Measurements from ENCODE around the gene PCCA. TPM values are rescaled to one million over a fixed set of nuclear protein-coding genes. Genes with fewer than 3 reads are reported as not detected.

The PCCA gene
- polyA plus RNA-seq, 1 of the 3 experiments (the other 2 are of a cell fraction), result 7.3 TPM

- DNase-seq, result peak; percentile 77
- ChIA-PET POLR2A (interaction anchor here (1.0 kb wide), 1 partner anchor 15 kb away, joined by 3 read pairs; no protein-coding TSS in a partner anchor), CTCF (interaction anchor here (0.5 to 9.2 kb wide), 9 partner anchors 9 to 1067 kb away, joined by 3 to 107 read pairs (median 5); no protein-coding TSS in a partner anchor)
- Histone ChIP-seq H3K9me3 (no peaks in the 10 kb centered on the region), H3K4me1 (ENCODE audit: control insufficient read depth in 1 of 2, insufficient read depth in 2 of 2, low read depth in 1 of 2, low read length in 1 of 2) (peaks cover 10 to 17% of the 10 kb centered on the region in 2 experiments; a peak in 3 of 4 replicates), H2AFZ (ENCODE audit: low read depth) (no peak overlapping the region), H3K27me3 (ENCODE audit: insufficient read depth) (no peaks in the 10 kb centered on the region), H3K36me3 (replicated peaks in 1 of 2; ENCODE audit: control insufficient read depth in 1 of 2, insufficient read depth in 2 of 2, low read length in 1 of 2) (no peaks in the 10 kb centered on the region), H3K4me2 (no peak overlapping the region), H3K4me3 (ENCODE audit: low read depth in 2 of 2, low read length in 1 of 2) (no peak overlapping the region), H4K20me1 (ENCODE audit: insufficient read depth) (no peaks in the 10 kb centered on the region), H3K27ac (ENCODE audit: low read depth in 2 of 2, low read length in 1 of 2) (peak overlapping the region in 1 of 2 experiments; percentile 47; a peak in 2 of 4 replicates), H3F3A (replicated peaks; ENCODE audit: insufficient read depth) (no peaks in the 10 kb centered on the region), H3K9ac (no peak overlapping the region), H3K9me2 (no peaks in the 10 kb centered on the region), H3K79me2 (ENCODE audit: insufficient read depth) (no peaks in the 10 kb centered on the region)
- WGBS (ENCODE audit: low lambda C conversion rate), result 76% methylated on average over 8 of the region's 11 CpGs
- no peak for TF ChIP-seq SMC3 (IDR thresholded peaks at IDR 0.05; ENCODE audit: low read depth, low read length)
- TF ChIP-seq SIN3A (IDR thresholded peaks at IDR 0.05; ENCODE audit: borderline replicate concordance, low read depth, low read length), result no peak
- TF ChIP-seq TAF1 (IDR thresholded peaks at IDR 0.05; ENCODE audit: borderline replicate concordance, low read depth, low read length), result no peak
- TF ChIP-seq GATA2 (CRISPR knock-in tag; IDR thresholded peaks at IDR 0.05), result peak; percentile 94
- no peak for TF ChIP-seq YY1 (IDR thresholded peaks at IDR 0.05; ENCODE audit: low read depth)
- no peak for TF ChIP-seq TEAD4 (IDR thresholded peaks at IDR 0.05; ENCODE audit: borderline replicate concordance, insufficient read depth)
- peak in 1 of 2 experiments; percentile 71; a peak in 1 of 4 replicates for TF ChIP-seq EP300 (IDR thresholded peaks at IDR 0.05; ENCODE audit: borderline replicate concordance in 1 of 2, low read depth in 1 of 2, low read length in 1 of 2)
- peak; percentile 24; the same call in 1 of the 2 replicates for TF ChIP-seq MXI1 (IDR thresholded peaks at IDR 0.05; ENCODE audit: low read depth, low read length)
- no peak for TF ChIP-seq MAX (IDR thresholded peaks at IDR 0.05; ENCODE audit: low read depth)
- TF ChIP-seq MEF2A (IDR thresholded peaks at IDR 0.05; ENCODE audit: borderline replicate concordance, low read depth), result no peak
- TF ChIP-seq GABPA (IDR thresholded peaks at IDR 0.05; ENCODE audit: low read depth), result no peak
- 0 out of 2 replicates have a peak, but pooled peaks have one; percentile 68 for TF ChIP-seq FOXJ3 (CRISPR knock-in tag; IDR thresholded peaks at IDR 0.05)
- TF ChIP-seq RCOR1 (IDR thresholded peaks at IDR 0.05; ENCODE audit: low read length), result peak; percentile 85
- TF ChIP-seq USF1 (IDR thresholded peaks at IDR 0.05; ENCODE audit: borderline replicate concordance, low read depth), result no peak
- no peak for TF ChIP-seq NRF1 (IDR thresholded peaks at IDR 0.05; ENCODE audit: low read depth, low read length)
- no peak for TF ChIP-seq RAD21 (IDR thresholded peaks at IDR 0.05; ENCODE audit: low read length)
- peak; percentile 43 for TF ChIP-seq CHD2 (IDR thresholded peaks at IDR 0.05; ENCODE audit: low read length, partially characterized antibody)
- no peak for TF ChIP-seq FOXM1 (IDR thresholded peaks at IDR 0.05; ENCODE audit: low read depth)
- no peak for TF ChIP-seq PBX3 (IDR thresholded peaks at IDR 0.05)
- no peak for TF ChIP-seq EZH2phosphoT487 (IDR thresholded peaks at IDR 0.05; ENCODE audit: borderline replicate concordance, low read depth)
- TF ChIP-seq ZBTB33 (IDR thresholded peaks at IDR 0.05; ENCODE audit: borderline replicate concordance, low read depth), result no peak
- TF ChIP-seq REST (IDR thresholded peaks at IDR 0.05; ENCODE audit: low read depth, low read length), result no peak
- TF ChIP-seq NFIC (IDR thresholded peaks at IDR 0.05; ENCODE audit: borderline replicate concordance), result no peak
- TF ChIP-seq IRF3 (IDR thresholded peaks at IDR 0.05; ENCODE audit: low read depth, low read length), result no peak
These were observed 421.5 kb downstream of the PCCA start for GRCh38 chr13:100510208-100510957.
